ENCODE results near the gene TELO2.

Gene TELO2

GRCh38 chr16:1518626-1519135, 25.5 kb downstream of the TELO2 start:
- no peak for DNase-seq (ENCODE audit: low read depth)

- no peak for DNase-seq (ENCODE audit: low read depth)
Observed at GRCh38 chr16:1519831-1520230, 26.7 kb downstream of the TELO2 start.

- no peak for DNase-seq (ENCODE audit: low read depth)
Observed at GRCh38 chr16:1520461-1520860, 27.3 kb downstream of the TELO2 start.

- DNase-seq (ENCODE audit: low read depth) = no peak
Observed at GRCh38 chr16:1523581-1524245, 30.6 kb downstream of the TELO2 start.

- no peak for DNase-seq (ENCODE audit: low read depth)
Observed at GRCh38 chr16:1524366-1524765, 31.2 kb downstream of the TELO2 start.

GRCh38 chr16:1525871-1526607, 32.9 kb downstream of the TELO2 start:
- no peak for DNase-seq (ENCODE audit: low read depth)

GRCh38 chr16:1526608-1527555, 33.7 kb downstream of the TELO2 start:
- no peak for DNase-seq (ENCODE audit: low read depth)

- no peak for DNase-seq (ENCODE audit: low read depth)
Observed at GRCh38 chr16:1527836-1528811, 35.0 kb downstream of the TELO2 start.

- DNase-seq (ENCODE audit: low read depth) = no peak
Observed at GRCh38 chr16:1528921-1529537, 35.9 kb downstream of the TELO2 start.

GRCh38 chr16:1530349-1530882, 37.3 kb downstream of the TELO2 start:
- DNase-seq (ENCODE audit: low read depth) = no peak

- DNase-seq (ENCODE audit: low read depth) = no peak
Observed at GRCh38 chr16:1530883-1531637, 37.9 kb downstream of the TELO2 start.

GRCh38 chr16:1531638-1531910, 38.4 kb downstream of the TELO2 start:
- DNase-seq (ENCODE audit: low read depth) = no peak

GRCh38 chr16:1532081-1532760, 39.1 kb downstream of the TELO2 start:
- no peak for DNase-seq (ENCODE audit: low read depth)

GRCh38 chr16:1532771-1533170, 39.6 kb downstream of the TELO2 start:
- DNase-seq (ENCODE audit: low read depth) = no peak

- no peak for DNase-seq (ENCODE audit: low read depth)
Observed at GRCh38 chr16:1533443-1533951, 40.3 kb downstream of the TELO2 start, which contains the start of gene TMEM204. TMEM204 (plus strand) TSS chr16:1533666; CDS start chr16:1534276, 610 bp downstream.

GRCh38 chr16:1534021-1535020, 41.2 kb downstream of the TELO2 start:
- DNase-seq (ENCODE audit: low read depth) = no peak
